MCF 10A (cell line): ENCODE measurements around the gene WDR7. TPM values are rescaled to one million over a fixed set of nuclear protein-coding genes. Genes with fewer than 3 reads are reported as not detected.

ENCODE experiments used
- BruUV-seq: library from RNA; stranded (reverse); fragments of 400-500 nt; replicated peaks from 2 replicates; lab custom pipeline; 2021; lab: Mats Ljungman, UMichigan
- CTCF ChIA-PET: fragments of 300-600 bp; sonication (Branson Sonifier 250); formaldehyde crosslinking; extraction: SDS; loops from one replicate; lab custom pipeline; 2021; ENCODE audit warnings: antibody characterized with exemption, inconsistent platforms; lab: Yijun Ruan, JAX
- POLR2A ChIA-PET: fragments of 300-600, 350-650 bp; sonication (Branson Sonifier 250); formaldehyde crosslinking; extraction: SDS; loops from one replicate; lab custom pipeline; 2020; ENCODE audit warnings: antibody characterized with exemption, inconsistent platforms; lab: Yijun Ruan, JAX
- DNase-seq: peaks from one replicate; pipeline ENCODE4 v3.0.0-alpha.2; 2018; ENCODE audit not compliant: unreplicated experiment
- H3K27ac Mint-ChIP-seq: one replicate; pipeline ENCODE4 v1.8.0; 2022; ENCODE audit warnings: mild to moderate bottlenecking, low read depth, mixed read lengths; ENCODE audit not compliant: unreplicated experiment
- H3K27me3 Mint-ChIP-seq: one replicate; pipeline ENCODE4 v1.8.0; 2022; ENCODE audit warnings: mixed read lengths; ENCODE audit not compliant: insufficient read depth, unreplicated experiment
- H3K36me3 Mint-ChIP-seq: one replicate; pipeline ENCODE4 v1.8.0; 2022; ENCODE audit warnings: mild to moderate bottlenecking, moderate library complexity, mixed read lengths; ENCODE audit not compliant: insufficient read depth, unreplicated experiment
- H3K4me1 Mint-ChIP-seq: one replicate; pipeline ENCODE4 v1.8.0; 2022; ENCODE audit warnings: mixed read lengths; ENCODE audit not compliant: insufficient read depth, unreplicated experiment
- H3K4me3 Mint-ChIP-seq: one replicate; pipeline ENCODE4 v1.8.0; 2022; ENCODE audit warnings: mild to moderate bottlenecking, moderate library complexity, mixed read lengths; ENCODE audit not compliant: unreplicated experiment
- H3K9me3 Mint-ChIP-seq: one replicate; pipeline ENCODE4 v1.8.0; 2022; ENCODE audit warnings: mixed read lengths; ENCODE audit not compliant: unreplicated experiment
- CTCF ChIP-seq: fragments of 200-600 bp; IDR thresholded peaks from one replicate; pipeline ENCODE4 v1.8.0; 2022; ENCODE audit warnings: antibody characterized with exemption, mild to moderate bottlenecking; ENCODE audit not compliant: unreplicated experiment
- intact Hi-C: fragments of 100-400 bp; cut with micrococcal nuclease; formaldehyde crosslinking; loops from 2 replicates; pipeline ENCODE4 v1.14.1; 2022
- total RNA-seq: library from RNA; stranded (reverse); gene quantifications from 2 replicates; pipeline ENCODE4 v1.2.3, GENCODE V29; 2022

Gene WDR7
- total RNA-seq, 1 experiment from 2014 or later = 12.6 TPM

DNA sequence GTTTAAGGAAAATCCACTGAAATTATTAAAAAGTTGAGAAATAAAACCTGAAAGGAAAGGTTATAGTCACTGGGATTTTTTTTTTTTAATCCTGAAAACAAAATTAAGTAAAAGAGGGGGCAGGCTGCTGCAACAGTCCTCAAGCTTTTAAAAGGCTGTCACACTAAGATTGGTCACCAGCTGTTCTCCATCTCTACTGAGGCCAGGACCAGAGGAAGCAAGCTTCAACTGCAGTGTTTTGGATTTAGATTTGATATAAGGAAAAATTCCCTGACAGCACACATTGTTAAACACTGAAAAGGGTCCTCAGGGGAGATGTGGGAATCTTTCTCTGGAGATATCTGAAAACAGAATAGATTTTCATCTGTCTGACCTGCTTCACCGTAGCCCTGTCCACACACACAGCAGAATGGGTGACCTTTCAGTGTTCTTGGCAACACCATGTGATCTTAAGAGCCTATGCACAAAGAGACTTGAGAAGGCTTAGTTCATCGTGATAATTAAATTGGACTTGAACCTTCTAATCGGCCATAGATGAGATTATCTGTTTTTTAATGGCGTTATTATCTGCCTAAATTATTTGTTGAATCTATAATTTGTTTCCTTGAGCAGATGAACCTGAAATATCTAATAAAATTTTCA is 363.7 kb downstream of the WDR7 start:
- no peaks in the 10 kb centered on the region for H3K36me3 Mint-ChIP-seq
- POLR2A ChIA-PET = no interaction called here
- H3K27ac Mint-ChIP-seq = no peak overlapping the region
- TF ChIP-seq CTCF = no peak
- no peak for DNase-seq
- no TSS peak for BruUV-seq
- no peaks in the 10 kb centered on the region for H3K4me1 Mint-ChIP-seq
- no peak overlapping the region for H3K4me3 Mint-ChIP-seq
- intact Hi-C loops = no loop called here
- no peaks in the 10 kb centered on the region for H3K9me3 Mint-ChIP-seq
- H3K27me3 Mint-ChIP-seq = no peaks in the 10 kb centered on the region
- CTCF ChIA-PET = no interaction called here

DNA sequence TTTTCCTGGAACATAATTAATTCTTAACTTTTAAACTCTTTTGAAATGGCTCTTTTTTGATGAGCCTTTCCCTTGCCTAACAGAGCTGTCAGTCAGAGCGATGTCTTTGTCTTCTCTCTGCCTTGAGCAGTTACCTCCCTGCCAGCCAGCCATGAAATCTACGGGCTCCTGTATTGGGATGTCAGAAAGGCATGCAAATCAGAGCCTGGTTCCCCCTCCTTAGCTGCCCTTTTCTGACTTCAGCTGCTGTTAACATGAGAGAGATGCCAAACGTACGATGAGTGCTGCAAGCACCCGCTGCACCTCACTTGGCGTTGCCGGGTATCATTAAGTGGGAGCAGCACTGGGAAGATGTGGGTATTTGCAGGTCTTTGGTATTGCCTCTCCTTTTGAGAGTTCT is 364.3 kb downstream of the WDR7 start:
- no TSS peak for BruUV-seq
- intact Hi-C loops = no loop called here
- ChIA-PET CTCF (no interaction called here), POLR2A (no interaction called here)
- H3K36me3 Mint-ChIP-seq = no peaks in the 10 kb centered on the region
- no peak for TF ChIP-seq CTCF
- DNase-seq = no peak
- H3K4me3 Mint-ChIP-seq = no peak overlapping the region
- H3K27ac Mint-ChIP-seq = no peak overlapping the region
- H3K4me1 Mint-ChIP-seq = no peaks in the 10 kb centered on the region
- no peaks in the 10 kb centered on the region for H3K27me3 Mint-ChIP-seq
- H3K9me3 Mint-ChIP-seq = no peaks in the 10 kb centered on the region

DNA sequence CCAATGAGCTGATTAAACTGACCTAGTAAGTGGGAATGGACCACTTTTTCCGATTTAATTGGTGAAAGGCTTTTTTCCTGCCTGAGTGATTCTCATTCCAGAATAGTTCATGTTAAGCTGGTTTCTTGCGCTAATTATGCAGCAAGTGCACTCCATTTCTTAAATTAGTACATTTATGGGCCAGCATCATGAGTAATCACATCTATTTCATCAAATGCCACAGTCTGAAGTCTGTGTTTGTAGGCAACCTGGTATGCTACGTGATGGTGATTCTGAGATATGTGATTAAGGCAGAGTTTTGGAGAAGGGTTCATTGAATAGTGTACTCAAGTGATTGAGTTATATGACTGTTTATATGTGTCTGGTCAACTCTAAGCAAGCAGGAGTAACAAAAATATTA is 367.7 kb downstream of the WDR7 start:
- ChIA-PET POLR2A (no interaction called here), CTCF (no interaction called here)
- no TSS peak for BruUV-seq
- H3K27me3 Mint-ChIP-seq = no peaks in the 10 kb centered on the region
- intact Hi-C loops = no loop called here
- no peaks in the 10 kb centered on the region for H3K9me3 Mint-ChIP-seq
- H3K27ac Mint-ChIP-seq = no peak overlapping the region
- H3K4me3 Mint-ChIP-seq = no peak overlapping the region
- no peak for TF ChIP-seq CTCF
- H3K36me3 Mint-ChIP-seq = peaks cover 12% of the 10 kb centered on the region
- no peak for DNase-seq
- no peaks in the 10 kb centered on the region for H3K4me1 Mint-ChIP-seq

DNA sequence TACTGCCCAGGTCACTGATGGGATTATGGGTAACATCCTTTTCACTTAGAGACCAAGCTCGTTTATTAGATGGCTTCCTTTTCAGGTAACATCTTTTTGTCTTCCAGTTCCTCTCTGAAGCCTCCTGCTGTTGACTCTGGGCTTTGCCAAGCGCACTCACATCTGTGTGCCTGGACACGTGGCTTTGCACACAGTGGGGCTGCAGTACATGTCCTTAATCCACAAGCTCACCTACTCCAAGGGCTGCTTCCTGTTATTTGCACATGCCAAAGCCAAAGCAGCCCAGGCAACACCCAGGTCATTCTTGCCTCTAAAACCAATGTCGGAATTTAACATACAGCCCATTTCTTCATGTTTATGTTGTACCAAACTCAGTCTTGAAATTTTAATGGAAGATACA is 371.6 kb downstream of the WDR7 start:
- intact Hi-C loops = no loop called here
- POLR2A ChIA-PET = no interaction called here
- no TSS peak for BruUV-seq

More for the DNA sequence above, 371.6 kb downstream of the WDR7 start:
- H3K27ac Mint-ChIP-seq = no peak overlapping the region
- TF ChIP-seq CTCF = no peak
- H3K4me3 Mint-ChIP-seq = no peak overlapping the region
- H3K9me3 Mint-ChIP-seq = no peaks in the 10 kb centered on the region
- H3K4me1 Mint-ChIP-seq = no peaks in the 10 kb centered on the region
- no peak for DNase-seq
- no peaks in the 10 kb centered on the region for H3K27me3 Mint-ChIP-seq
- CTCF ChIA-PET = interaction anchor here (0.6 kb wide), 2 partner anchors 532 to 1614 kb away, joined by 3 read pairs; no protein-coding TSS in a partner anchor
- peaks cover 18% of the 10 kb centered on the region for H3K36me3 Mint-ChIP-seq
